Astrocyte (in vitro differentiated cells and primary cell): ENCODE data around the gene THADA. TPM values are rescaled to one million over a fixed set of nuclear protein-coding genes. Genes with fewer than 3 reads are reported as not detected.

ENCODE experiments used
- DNase-seq: peaks from one replicate; pipeline ENCODE4 v3.0.0-alpha.2; 2010; ENCODE audit warnings: low read depth
- FAIRE-seq: peaks from 2 replicates; lab custom pipeline; 2011; peaks lifted over from hg19 to GRCh38; lab: Jason Lieb, UNC
- H2AFZ ChIP-seq: 2 replicates; pipeline ENCODE4 v1.6.0; 2012; ENCODE audit warnings: low read depth, low read length, inconsistent platforms
- H3K27ac ChIP-seq: 2 replicates; pipeline ENCODE4 v1.5.1; 2011; ENCODE audit warnings: low read depth, low read length, inconsistent platforms
- H3K27me3 ChIP-seq: 2 replicates; pipeline ENCODE4 v1.6.0; 2011; ENCODE audit warnings: low read length, inconsistent platforms; ENCODE audit not compliant: insufficient read depth
- H3K36me3 ChIP-seq: 2 replicates; pipeline ENCODE4 v1.5.1; 2011; ENCODE audit warnings: low read length, inconsistent platforms; ENCODE audit not compliant: insufficient read depth
- H3K4me1 ChIP-seq: 2 replicates; pipeline ENCODE4 v1.5.1; 2011; ENCODE audit warnings: low read length, inconsistent platforms; ENCODE audit not compliant: insufficient read depth
- H3K4me2 ChIP-seq: 2 replicates; pipeline ENCODE4 v1.6.0; 2012; ENCODE audit warnings: low read length, inconsistent platforms
- H3K4me3 ChIP-seq: 2 replicates; pipeline ENCODE4 v1.5.1; 2011; ENCODE audit warnings: low read depth, mild to moderate bottlenecking, low read length, inconsistent platforms; ENCODE audit not compliant: insufficient read depth
- H3K79me2 ChIP-seq: 2 replicates; pipeline ENCODE4 v1.6.0; 2012; ENCODE audit warnings: mild to moderate bottlenecking, low read length, inconsistent platforms; ENCODE audit not compliant: insufficient read depth
- H3K9ac ChIP-seq: 2 replicates; pipeline ENCODE4 v1.6.0; 2012; ENCODE audit warnings: mild to moderate bottlenecking, low read length, inconsistent platforms
- H3K9me3 ChIP-seq: 2 replicates; pipeline ENCODE4 v1.5.1; 2012; ENCODE audit warnings: low read depth, mild to moderate bottlenecking, low read length, inconsistent platforms; ENCODE audit not compliant: insufficient read depth
- H4K20me1 ChIP-seq: 2 replicates; pipeline ENCODE4 v1.6.0; 2012; ENCODE audit warnings: low read length, inconsistent platforms; ENCODE audit not compliant: insufficient read depth
- H3K27ac Mint-ChIP-seq: one replicate; pipeline ENCODE4 v1.8.0; 2021; ENCODE audit warnings: mild to moderate bottlenecking, mixed read lengths; ENCODE audit not compliant: unreplicated experiment
- H3K27me3 Mint-ChIP-seq: one replicate; pipeline ENCODE4 v1.8.0; 2021; ENCODE audit warnings: low read depth, mixed read lengths; ENCODE audit not compliant: unreplicated experiment
- H3K36me3 Mint-ChIP-seq: one replicate; pipeline ENCODE4 v1.8.0; 2021; ENCODE audit warnings: low read depth, mixed read lengths; ENCODE audit not compliant: unreplicated experiment
- H3K4me1 Mint-ChIP-seq: one replicate; pipeline ENCODE4 v1.8.0; 2021; ENCODE audit warnings: low read depth, mixed read lengths; ENCODE audit not compliant: unreplicated experiment
- H3K4me3 Mint-ChIP-seq: one replicate; pipeline ENCODE4 v1.8.0; 2021; ENCODE audit warnings: mild to moderate bottlenecking, moderate library complexity, mixed read lengths; ENCODE audit not compliant: unreplicated experiment
- H3K9me3 Mint-ChIP-seq: one replicate; pipeline ENCODE4 v1.8.0; 2021; ENCODE audit warnings: mild to moderate bottlenecking, mixed read lengths; ENCODE audit not compliant: unreplicated experiment
- EZH2 ChIP-seq: IDR thresholded peaks from 2 replicates; pipeline ENCODE4 v1.6.1; 2012; ENCODE audit warnings: mild to moderate bottlenecking, low read length, inconsistent platforms; ENCODE audit not compliant: insufficient read depth
- total RNA-seq: library from RNA; stranded (reverse); gene quantifications from 2 replicates; pipeline ENCODE4 v1.2.1, GENCODE V29; 2021
- TF ChIP-seq, protein P1 (sequence below): IDR thresholded peaks from 2 replicates; pipeline ENCODE4 v1.5.1; 2011; ENCODE audit warnings: low read depth, mild to moderate bottlenecking, inconsistent platforms, low read length, moderate library complexity; ENCODE audit not compliant: insufficient read depth

THADA gene
- total RNA-seq, 1 donor from 2014 or later, result 16.2 TPM

DNA sequence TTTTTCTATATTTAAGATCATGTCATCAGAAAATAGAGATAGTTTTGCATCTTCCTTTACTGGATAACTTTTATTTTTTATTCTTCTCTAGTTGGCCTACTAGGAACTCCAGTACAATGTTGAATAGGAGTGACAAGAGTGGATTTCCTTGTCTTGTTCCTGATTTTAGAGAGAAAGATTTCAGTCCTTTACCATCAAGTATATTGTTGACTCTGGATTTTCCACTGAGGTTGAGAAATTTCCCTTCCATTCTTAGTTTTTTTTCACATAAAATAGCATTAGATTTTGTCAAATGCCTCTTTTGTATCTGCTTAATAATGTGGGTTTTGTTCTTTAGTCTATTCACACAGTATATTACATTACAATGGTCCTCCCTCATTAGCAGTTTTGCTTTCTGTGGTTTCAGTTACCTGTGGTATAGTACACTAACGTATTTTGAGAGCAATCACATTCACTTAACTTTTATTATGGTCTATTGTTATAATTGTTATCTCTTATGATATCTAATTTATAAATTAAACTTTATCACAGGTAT, 105.5 kb downstream of the THADA start:
- no peaks in the 10 kb centered on the region for H3K4me1 ChIP-seq
- H3K27me3 ChIP-seq, result no peaks in the 10 kb centered on the region
- H3K9ac ChIP-seq, result no peak overlapping the region
- DNase-seq (no peak), FAIRE-seq (no peak)
- no peaks in the 10 kb centered on the region for H4K20me1 ChIP-seq
- no peak overlapping the region for H3K4me3 ChIP-seq
- no peak overlapping the region for H3K4me2 ChIP-seq
- H3K79me2 ChIP-seq, result no peaks in the 10 kb centered on the region
- Mint-ChIP-seq H3K36me3 (no peaks in the 10 kb centered on the region), H3K27me3 (no peaks in the 10 kb centered on the region), H3K9me3 (no peaks in the 10 kb centered on the region), H3K4me1 (no peaks in the 10 kb centered on the region), H3K27ac (no peak overlapping the region), H3K4me3 (no peak overlapping the region)
- H2AFZ ChIP-seq, result no peak overlapping the region
- no peaks in the 10 kb centered on the region for H3K36me3 ChIP-seq
- no peaks in the 10 kb centered on the region for H3K9me3 ChIP-seq
- no peak overlapping the region for H3K27ac ChIP-seq
- TF ChIP-seq, protein P1, sequence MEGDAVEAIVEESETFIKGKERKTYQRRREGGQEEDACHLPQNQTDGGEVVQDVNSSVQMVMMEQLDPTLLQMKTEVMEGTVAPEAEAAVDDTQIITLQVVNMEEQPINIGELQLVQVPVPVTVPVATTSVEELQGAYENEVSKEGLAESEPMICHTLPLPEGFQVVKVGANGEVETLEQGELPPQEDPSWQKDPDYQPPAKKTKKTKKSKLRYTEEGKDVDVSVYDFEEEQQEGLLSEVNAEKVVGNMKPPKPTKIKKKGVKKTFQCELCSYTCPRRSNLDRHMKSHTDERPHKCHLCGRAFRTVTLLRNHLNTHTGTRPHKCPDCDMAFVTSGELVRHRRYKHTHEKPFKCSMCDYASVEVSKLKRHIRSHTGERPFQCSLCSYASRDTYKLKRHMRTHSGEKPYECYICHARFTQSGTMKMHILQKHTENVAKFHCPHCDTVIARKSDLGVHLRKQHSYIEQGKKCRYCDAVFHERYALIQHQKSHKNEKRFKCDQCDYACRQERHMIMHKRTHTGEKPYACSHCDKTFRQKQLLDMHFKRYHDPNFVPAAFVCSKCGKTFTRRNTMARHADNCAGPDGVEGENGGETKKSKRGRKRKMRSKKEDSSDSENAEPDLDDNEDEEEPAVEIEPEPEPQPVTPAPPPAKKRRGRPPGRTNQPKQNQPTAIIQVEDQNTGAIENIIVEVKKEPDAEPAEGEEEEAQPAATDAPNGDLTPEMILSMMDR, result no peak
- no peak for TF ChIP-seq EZH2

GRCh38 chr2:43488737-43489136, 107.1 kb downstream of the THADA start:
- FAIRE-seq (no peak), DNase-seq (no peak)
- no peaks in the 10 kb centered on the region for H4K20me1 ChIP-seq
- no peak overlapping the region for H3K9ac ChIP-seq
- H3K36me3 Mint-ChIP-seq, result no peaks in the 10 kb centered on the region
- no peak overlapping the region for H3K4me3 Mint-ChIP-seq
- H3K4me3 ChIP-seq, result no peak overlapping the region
- no peaks in the 10 kb centered on the region for H3K27me3 Mint-ChIP-seq
- H3K79me2 ChIP-seq, result no peaks in the 10 kb centered on the region
- H3K9me3 Mint-ChIP-seq, result no peaks in the 10 kb centered on the region
- H3K4me1 ChIP-seq, result no peaks in the 10 kb centered on the region
- no peak overlapping the region for H2AFZ ChIP-seq
- no peak overlapping the region for H3K27ac Mint-ChIP-seq
- no peaks in the 10 kb centered on the region for H3K36me3 ChIP-seq
- no peaks in the 10 kb centered on the region for H3K9me3 ChIP-seq
- H3K4me1 Mint-ChIP-seq, result no peaks in the 10 kb centered on the region
- no peak overlapping the region for H3K27ac ChIP-seq
- no peak overlapping the region for H3K4me2 ChIP-seq
- TF ChIP-seq, protein P1, result no peak
- TF ChIP-seq EZH2, result no peak
- H3K27me3 ChIP-seq, result no peaks in the 10 kb centered on the region

GRCh38 chr2:43486603-43487002, 109.2 kb downstream of the THADA start:
- no peak overlapping the region for H3K4me3 Mint-ChIP-seq
- Histone ChIP-seq H3K9ac (no peak overlapping the region), H3K36me3 (no peaks in the 10 kb centered on the region), H3K4me3 (no peak overlapping the region), H3K27ac (no peak overlapping the region), H4K20me1 (no peaks in the 10 kb centered on the region), H2AFZ (no peak overlapping the region), H3K9me3 (no peaks in the 10 kb centered on the region), H3K27me3 (no peaks in the 10 kb centered on the region), H3K4me1 (no peaks in the 10 kb centered on the region), H3K4me2 (no peak overlapping the region), H3K79me2 (no peaks in the 10 kb centered on the region)
- H3K36me3 Mint-ChIP-seq, result no peaks in the 10 kb centered on the region
- TF ChIP-seq EZH2, result no peak
- TF ChIP-seq, protein P1, result no peak
- FAIRE-seq (no peak), DNase-seq (no peak)
- H3K9me3 Mint-ChIP-seq, result no peaks in the 10 kb centered on the region
- H3K27ac Mint-ChIP-seq, result no peak overlapping the region
- H3K27me3 Mint-ChIP-seq, result no peaks in the 10 kb centered on the region
- peaks cover 6% of the 10 kb centered on the region for H3K4me1 Mint-ChIP-seq
